GM15510 (cell line): ENCODE results near the gene ODF4.

Source experiments
- POLR2A ChIP-seq: IDR thresholded peaks from 3 replicates; pipeline ENCODE4 v1.6.1; 2011; ENCODE audit warnings: borderline replicate concordance; ENCODE audit not compliant: insufficient read length; ENCODE audit errors: extremely low read depth

Gene ODF4

GRCh38 chr17:8318010-8318935, 21.4 kb upstream of the ODF4 start:
- no peak for TF ChIP-seq POLR2A

- TF ChIP-seq POLR2A: no peak
Observed at GRCh38 chr17:8320262-8320661, 19.4 kb upstream of the ODF4 start.

DNA sequence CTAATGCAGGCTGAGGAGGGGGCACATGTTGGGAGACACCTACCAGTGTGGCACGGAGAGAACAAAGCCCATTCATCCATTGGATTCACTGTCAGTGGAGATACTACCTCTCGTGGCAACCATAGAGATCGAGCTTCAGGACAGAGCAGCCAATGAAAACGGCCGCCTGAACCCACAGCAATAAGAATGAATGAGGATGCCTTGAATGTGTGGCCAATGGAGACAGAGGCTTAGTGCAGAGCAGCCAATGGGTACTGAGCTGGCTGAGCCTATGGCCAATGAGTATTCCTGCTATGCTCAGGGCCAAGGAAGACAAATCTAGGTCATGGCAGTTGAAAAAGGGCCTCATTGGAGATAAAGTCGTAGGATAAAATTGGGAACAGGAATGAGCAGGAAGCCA, 18.6 kb upstream of the ODF4 start:
- TF ChIP-seq POLR2A: no peak

- TF ChIP-seq POLR2A: no peak
Observed at GRCh38 chr17:8322061-8322460, 17.6 kb upstream of the ODF4 start.

DNA sequence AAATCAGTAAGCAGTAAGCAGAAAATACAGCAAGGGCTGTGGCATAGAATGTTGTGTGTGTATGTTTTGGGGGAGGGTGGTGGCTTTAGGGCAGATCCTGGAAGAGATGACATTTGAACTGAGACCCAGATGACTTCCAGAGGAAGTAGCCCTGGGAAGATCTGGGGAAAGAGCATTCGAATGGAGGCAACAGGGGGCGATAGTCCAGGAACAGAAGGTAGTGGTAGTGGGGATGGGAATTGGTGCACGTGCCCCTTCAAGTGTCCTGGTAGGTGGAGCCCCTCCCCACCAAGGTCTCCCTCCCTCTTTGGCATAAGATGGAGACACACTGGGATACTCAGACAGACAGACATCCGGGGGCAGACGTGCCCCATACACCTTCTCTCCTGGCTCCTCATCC, 15.5 kb upstream of the ODF4 start:
- no peak for TF ChIP-seq POLR2A

GRCh38 chr17:8324923-8325322, 14.7 kb upstream of the ODF4 start:
- TF ChIP-seq POLR2A: no peak

GRCh38 chr17:8326511-8327302, 12.9 kb upstream of the ODF4 start:
- TF ChIP-seq POLR2A: no peak

- no peak for TF ChIP-seq POLR2A
Observed at GRCh38 chr17:8327303-8327649, 12.4 kb upstream of the ODF4 start.

GRCh38 chr17:8332128-8332527, 7.5 kb upstream of the ODF4 start:
- no peak for TF ChIP-seq POLR2A

- TF ChIP-seq POLR2A: no peak
Observed at GRCh38 chr17:8332688-8333087, 7.0 kb upstream of the ODF4 start.

DNA sequence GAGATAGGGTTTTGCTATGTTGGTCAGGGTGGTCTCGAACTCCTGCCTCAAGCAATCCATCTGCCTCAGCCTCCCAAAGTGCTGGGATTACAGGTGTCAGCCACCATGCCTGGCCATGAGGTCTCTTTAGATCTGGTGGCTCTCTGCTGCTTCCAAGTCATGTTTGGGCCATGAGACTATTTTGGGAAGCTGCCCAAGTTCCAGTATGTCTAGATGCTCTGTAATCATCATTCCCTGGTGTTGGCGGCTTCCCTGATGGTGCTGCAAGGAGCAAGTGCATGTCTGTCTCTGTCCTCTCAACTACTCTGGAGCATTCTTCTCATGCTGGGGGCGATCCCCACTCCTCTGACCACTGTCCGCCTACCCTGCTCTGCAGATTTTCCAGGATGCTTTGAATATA, 6.4 kb upstream of the ODF4 start:
- TF ChIP-seq POLR2A: no peak

DNA sequence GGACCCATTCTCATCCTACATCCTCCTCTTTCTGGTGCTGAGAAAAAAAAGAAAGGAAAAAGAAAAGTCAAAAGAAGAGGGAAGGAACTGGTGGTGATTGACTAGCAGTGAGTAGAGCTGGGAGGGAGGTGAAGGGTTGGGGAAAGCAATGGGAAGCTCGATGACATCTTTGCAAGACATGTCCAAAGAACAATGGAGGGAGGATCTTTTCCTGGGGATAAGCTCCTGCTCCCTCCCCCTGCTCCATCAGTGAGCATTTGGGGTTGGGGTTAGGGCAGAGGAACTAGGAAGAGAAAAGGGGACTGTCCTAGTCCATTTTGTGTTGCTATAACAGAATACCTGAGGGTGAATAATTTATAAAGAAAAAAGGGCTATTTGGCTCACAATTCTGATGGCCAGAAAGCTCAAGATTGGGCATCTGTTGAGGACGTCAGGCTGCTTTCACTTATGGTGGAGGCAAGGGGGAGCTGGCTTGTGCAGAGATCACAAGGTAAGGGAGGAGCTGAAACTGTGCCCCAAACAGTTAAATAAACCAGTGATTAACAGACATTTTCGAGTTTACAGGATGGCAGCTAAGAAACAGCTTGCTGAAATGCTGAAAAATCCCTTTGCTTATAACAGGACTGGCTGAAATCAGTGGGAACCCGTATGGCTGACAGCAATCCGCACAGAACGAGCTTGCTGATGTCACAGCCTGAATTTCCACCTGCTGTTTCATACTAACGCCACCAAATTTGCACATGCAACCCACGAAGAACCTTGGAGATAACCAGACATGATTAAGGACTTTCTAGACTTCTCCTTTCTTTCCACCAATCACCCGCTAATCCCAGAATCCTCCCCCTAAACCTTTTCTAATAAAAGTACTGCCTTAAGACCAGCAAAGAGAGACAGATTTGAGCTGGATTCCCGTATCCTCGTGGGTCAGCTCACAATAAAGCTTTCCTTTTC, 1.6 kb upstream of the ODF4 start:
- no peak for TF ChIP-seq POLR2A

DNA sequence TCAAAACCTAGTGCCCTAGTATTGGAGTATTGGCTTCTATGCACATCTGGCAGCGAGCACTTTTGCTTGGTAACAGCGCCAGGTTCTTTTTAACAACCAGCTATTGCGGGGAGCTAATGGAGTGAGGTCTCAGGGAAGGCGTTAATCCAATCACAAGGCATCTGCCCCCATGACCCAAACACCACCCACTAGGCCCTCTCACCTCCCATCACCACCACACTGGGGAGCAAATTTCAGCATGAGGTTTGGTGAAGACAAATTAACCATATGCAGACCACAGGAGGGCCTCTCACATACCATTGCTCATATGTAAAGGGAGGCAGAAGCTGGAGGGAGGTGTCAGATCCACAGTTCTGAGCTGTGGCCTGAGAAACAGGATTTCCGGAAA, 893 bp upstream of the ODF4 start:
- TF ChIP-seq POLR2A: no peak

GRCh38 chr17:8341456-8341855, 1.8 kb downstream of the ODF4 start:
- no peak for TF ChIP-seq POLR2A

- no peak for TF ChIP-seq POLR2A
Observed at GRCh38 chr17:8345052-8345690, 5.5 kb downstream of the ODF4 start.

GRCh38 chr17:8345951-8346665, 6.5 kb downstream of the ODF4 start:
- no peak for TF ChIP-seq POLR2A
